Activated CD4-positive, CD25-positive, alpha-beta regulatory T cell treated with anti-CD3 and anti-CD28 coated beads, Interleukin-2, amount 50 U/mL, for 72 hours (primary cell): ENCODE data around the gene ZC3H10.
"Not testable (repeated sequence)": the region's sequence is repeated elsewhere in the genome, so short reads cannot be mapped to it uniquely, and the experiment has no call there.

Source experiments
- DNase-seq: peaks from one replicate; pipeline ENCODE4 v3.0.0; 2021

ZC3H10 gene

GRCh38 chr12:56103066-56103711 is 14.9 kb upstream of the ZC3H10 start:
- no peak for DNase-seq

- no peak for DNase-seq
These were observed 14.3 kb upstream of the ZC3H10 start for GRCh38 chr12:56103823-56104108.

GRCh38 chr12:56104109-56104814 is 13.8 kb upstream of the ZC3H10 start, which contains the start of gene PA2G4:
PA2G4 (plus strand) TSS chr12:56104559; CDS start chr12:56104738, 179 bp downstream.
- DNase-seq, result peak; percentile 93

- DNase-seq, result no peak
These were observed 13.1 kb upstream of the ZC3H10 start for GRCh38 chr12:56104815-56105608.

GRCh38 chr12:56105609-56105902 is 12.5 kb upstream of the ZC3H10 start:
- no peak for DNase-seq

GRCh38 chr12:56107242-56107641 is 10.8 kb upstream of the ZC3H10 start:
- DNase-seq, result no peak

- DNase-seq, result no peak
These were observed 7.5 kb upstream of the ZC3H10 start for GRCh38 chr12:56110571-56110970.

- no peak for DNase-seq
These were observed 4.0 kb upstream of the ZC3H10 start for GRCh38 chr12:56114084-56114483.

GRCh38 chr12:56115329-56115728 is 2.7 kb upstream of the ZC3H10 start:
- no peak for DNase-seq

- DNase-seq, result peak; percentile 92
These were observed 1.6 kb upstream of the ZC3H10 start, which contains the start of gene RPL41 for GRCh38 chr12:56116267-56117081. RPL41 (plus strand) TSS chr12:56116633.

- DNase-seq, result not testable (repeated sequence)
These were observed 872 bp upstream of the ZC3H10 start for GRCh38 chr12:56117082-56117706.

GRCh38 chr12:56118688-56119357 is 757 bp downstream of the ZC3H10 start:
- DNase-seq, result no peak

GRCh38 chr12:56119361-56119796 is 1.3 kb downstream of the ZC3H10 start:
- no peak for DNase-seq

- DNase-seq, result no peak
These were observed 2.2 kb downstream of the ZC3H10 start for GRCh38 chr12:56120158-56120846.

GRCh38 chr12:56121204-56121870 is 3.3 kb downstream of the ZC3H10 start:
- DNase-seq, result no peak

- no peak for DNase-seq
These were observed 4.6 kb downstream of the ZC3H10 start for GRCh38 chr12:56122637-56123036.

- no peak for DNase-seq
These were observed 6.1 kb downstream of the ZC3H10 start for GRCh38 chr12:56124133-56124532.

GRCh38 chr12:56126732-56127239 is 8.7 kb downstream of the ZC3H10 start:
- no peak for DNase-seq

GRCh38 chr12:56127485-56127887 is 9.4 kb downstream of the ZC3H10 start:
- no peak for DNase-seq

GRCh38 chr12:56127888-56128669 is 10.0 kb downstream of the ZC3H10 start, which contains the start of gene ESYT1:
ESYT1 (plus strand) TSS chr12:56128267; CDS start chr12:56128320, 53 bp downstream.
- peak; percentile 90 for DNase-seq
